NCI-H748 treated with DMSO at 0.1 percent for 48 hours (cell line): ENCODE measurements around the gene MYH8.

Source experiments
- DNase-seq: peaks from one replicate; lab custom pipeline; 2025; lab: John Stamatoyannopoulos, UW

MYH8 gene

DNA sequence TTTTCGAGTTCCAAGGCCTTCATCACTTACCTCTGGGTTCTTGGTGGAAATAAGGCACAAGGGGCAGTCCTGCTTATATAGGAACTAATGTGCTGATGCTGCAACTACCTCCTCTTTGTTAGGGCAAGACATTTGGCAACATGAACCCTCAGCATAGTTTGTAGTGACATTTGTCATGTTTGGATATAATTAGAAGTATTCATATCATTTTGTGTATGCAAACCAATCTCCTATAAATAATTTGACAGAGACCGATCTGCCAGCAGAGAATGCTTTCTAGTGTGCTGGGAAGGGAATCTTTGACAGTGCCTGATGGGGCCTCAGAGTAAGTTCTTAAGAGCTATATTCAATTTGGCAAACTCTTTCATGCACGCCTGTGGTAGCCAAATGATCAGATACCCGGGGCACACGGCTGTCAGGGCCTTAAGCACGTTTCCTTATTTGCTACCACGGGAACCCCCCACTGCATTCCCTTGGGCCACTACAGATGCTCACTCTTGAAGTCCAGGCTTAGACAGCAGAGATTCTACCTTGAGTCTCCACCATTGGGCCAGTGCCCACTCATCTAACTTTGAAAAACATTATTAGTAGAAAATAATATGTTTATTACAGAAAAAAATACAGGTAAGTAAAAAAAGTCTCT, at the start of gene MYH8:
Gene MYH8 (minus strand): TSS at position 51 of the 643 bp plus-strand sequence. CDS start 1,723 bp downstream, outside the sequence.
- DNase-seq = no peak

DNA sequence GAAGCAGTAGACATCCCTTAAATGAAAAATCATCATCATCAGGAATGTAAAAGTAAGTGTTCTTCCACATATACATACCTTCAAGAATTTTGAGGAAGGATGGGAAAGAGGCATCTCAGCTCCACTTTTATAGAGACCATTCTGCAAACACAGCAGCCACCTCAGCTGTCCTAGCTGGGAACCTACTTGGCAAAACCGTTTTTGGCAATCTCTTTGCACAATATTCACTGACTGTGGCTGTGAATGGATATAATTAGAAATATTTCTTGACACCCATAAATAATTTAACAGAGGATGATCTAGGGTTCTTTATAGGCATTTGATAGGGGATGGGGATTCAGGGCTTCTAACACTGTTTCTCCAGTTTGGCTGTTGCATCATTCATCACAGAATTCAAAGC, 47.7 kb upstream of the MYH8 start, which contains the start of gene MYH4:
Gene MYH4 (minus strand): TSS at position 101 of the 400 bp plus-strand sequence. CDS start 2,814 bp downstream, outside the sequence.
- DNase-seq = no peak

DNA sequence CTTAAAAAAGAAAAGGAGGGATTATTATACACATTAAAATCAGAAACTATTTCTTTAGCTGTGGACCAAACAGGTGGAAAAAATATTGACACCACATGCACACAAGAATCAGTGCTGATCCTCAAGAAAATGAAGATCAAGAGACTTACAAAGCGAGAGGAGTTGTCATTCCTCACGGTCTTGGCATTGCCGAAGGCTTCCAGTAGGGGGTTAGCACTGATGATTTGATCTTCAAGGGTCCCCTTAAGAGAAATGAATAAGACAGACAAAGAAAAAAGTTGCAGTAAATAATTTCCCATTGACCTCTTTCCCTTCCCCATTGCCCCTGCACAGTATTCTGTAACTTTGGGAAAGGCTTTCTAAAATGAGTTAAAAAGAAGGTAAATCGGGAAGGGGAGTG, 41.7 kb upstream of the MYH8 start:
- no peak for DNase-seq

DNA sequence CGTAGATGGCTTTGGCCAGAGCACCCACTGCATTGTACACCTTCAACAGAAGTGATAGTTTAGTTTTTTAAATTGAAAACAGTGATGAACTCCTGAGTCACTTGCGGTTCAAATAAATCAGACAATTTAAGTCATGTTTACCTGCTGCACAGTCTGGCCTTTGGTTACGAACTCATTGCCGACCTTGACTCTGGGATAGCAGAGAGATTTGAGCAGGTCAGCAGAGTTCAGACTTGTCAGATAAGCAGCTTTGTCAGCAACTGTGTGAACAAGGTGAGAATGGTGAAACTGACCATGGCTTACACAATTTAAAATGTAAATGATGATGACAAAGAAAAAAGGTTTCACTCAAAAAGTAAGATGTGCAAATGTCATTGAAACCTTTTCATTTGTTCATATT, 38.3 kb upstream of the MYH8 start:
- no peak for DNase-seq

DNA sequence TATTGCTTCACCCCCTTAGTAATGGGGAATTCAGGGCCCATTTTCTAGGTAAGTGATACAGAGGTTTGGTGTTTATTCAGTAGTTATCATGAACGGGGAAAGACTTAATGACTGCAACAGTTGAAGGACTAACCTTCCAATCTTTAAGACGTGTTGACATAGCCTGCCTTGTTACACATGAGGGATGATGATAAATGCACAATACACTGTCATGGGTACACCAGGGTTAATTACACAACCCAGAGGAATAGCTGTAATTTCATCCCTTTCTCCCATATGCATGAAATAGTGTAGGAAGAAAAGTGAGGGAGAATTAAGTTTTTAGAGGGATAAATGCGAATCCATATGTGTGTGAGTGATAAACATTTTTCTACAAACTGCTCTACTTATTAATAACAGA, 37.0 kb upstream of the MYH8 start:
- no peak for DNase-seq

DNA sequence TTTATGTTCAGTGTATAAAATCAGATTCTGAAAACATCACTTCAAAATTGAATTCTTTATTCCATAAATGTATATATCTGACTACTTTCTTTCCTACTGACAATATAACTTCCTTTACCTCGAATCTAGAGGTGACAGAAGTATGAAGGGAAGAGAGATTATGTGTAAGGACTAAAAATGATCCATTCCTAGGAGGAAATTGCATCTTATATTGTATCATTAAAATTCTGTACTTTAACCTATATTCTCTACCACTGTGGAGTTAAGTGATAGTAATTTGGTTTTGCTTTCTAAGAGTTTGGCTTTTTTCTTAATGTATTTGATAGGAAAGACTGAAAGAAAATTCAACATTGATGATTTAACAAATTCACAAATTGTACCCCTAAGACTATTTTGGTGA, 36.2 kb upstream of the MYH8 start:
- DNase-seq = no peak

DNA sequence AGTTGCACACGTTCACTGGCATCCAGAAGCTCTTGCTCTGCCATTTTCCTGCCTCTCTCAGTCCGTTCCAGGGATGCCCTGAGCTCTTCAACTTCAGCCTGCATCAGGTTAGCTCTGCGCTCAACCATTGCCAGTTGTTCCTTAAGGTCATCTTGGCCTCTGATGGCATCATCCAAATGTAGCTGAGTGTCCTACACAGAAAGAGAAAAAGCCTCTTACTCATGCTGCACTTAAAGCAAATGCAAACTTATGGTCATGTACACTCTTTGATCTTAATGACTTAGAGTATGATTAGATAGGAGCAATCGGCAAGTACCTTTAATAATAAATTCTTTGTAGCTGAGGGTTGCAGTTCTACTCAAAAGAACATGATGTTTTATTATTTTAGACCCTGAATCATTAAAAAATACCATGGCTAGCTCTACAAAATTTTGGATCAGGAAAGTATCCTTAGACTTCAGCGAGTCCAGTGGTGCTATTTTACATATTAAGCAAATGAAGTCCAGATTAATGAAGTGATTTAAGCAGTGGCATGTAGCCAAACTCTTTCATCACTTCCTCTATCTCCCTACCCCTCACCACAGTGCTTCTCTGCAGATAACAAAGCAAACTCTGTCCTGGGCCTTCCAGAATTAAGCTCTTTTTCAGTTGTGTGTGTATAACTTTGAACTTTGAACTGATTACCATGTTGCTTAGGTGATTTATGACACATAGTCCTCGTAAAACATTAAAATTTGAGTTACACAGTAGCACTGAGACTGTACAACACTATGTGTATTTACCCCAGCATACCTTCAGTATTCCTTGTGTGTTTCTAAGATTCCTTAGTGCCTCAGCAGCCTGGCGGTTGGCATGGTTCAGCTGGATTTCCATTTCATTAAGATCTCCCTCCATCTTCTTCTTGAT, 25.5 kb upstream of the MYH8 start:
- DNase-seq = no peak

DNA sequence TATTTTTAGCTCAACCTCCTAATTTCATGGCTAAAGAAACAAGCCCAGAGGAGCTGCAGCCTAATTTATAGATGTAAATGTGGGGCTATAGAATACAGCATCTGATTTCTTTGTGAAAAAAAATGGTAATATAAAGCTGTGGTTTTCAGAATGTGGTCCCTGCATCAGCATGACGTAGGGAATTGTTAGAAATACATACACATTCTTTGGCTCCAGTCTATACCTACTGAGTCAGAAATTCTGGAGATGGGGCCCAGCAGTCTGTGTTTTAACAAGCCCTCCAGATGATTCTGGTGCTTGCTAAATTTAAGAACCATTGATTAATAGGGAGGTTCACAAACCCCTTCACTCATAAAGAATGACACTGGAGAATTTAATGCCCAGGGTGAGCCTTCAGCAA, 18.1 kb upstream of the MYH8 start:
- DNase-seq = no peak

DNA sequence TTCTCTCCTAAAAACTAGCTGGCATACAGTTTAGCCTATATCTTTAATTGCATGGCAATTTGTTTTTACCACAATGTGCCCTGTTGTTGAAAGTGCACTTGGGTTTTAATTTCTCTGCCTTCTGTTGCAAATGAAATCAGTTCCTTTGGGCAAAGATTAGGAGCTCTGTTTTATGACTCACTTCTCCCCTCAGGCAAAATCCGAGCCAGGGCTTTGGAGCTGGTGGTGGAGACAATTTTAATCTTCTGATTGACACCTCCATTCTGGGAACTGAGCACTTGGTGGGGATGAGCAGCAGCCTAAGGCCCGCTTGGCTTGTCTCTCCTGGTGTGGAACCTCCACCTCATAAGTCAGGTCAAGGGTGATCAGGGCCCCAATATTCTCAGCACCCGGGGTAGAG, 13.3 kb upstream of the MYH8 start:
- DNase-seq = no peak

DNA sequence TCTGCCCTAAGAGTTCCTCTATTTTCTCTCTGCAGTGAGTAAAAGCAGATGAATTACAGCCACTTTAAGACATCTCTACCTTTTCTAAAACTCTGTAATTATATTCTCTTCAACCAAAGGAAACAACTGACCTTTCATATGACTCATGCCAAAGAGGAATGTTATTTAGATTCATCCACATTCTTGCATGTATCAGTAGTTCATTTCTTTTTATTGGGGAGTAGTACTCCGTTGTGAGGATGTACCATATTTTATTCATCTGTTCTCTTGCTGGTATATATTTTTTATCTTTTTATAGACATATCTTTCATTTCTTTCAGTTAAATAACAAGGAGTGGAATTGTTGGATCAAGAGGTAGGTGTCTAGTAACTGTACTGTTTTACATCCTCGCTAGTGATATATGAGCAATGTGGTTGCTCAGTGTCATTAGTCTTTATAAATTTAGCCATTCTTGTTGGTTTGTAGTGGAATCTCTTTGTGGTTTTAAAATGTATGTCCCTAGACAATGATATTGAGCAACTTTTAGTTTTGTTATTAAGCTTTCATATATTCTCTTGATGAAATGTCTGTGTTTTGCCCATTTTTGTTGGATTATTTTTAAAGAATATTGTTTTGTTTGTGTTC, 7.8 kb upstream of the MYH8 start:
- DNase-seq = no peak

DNA sequence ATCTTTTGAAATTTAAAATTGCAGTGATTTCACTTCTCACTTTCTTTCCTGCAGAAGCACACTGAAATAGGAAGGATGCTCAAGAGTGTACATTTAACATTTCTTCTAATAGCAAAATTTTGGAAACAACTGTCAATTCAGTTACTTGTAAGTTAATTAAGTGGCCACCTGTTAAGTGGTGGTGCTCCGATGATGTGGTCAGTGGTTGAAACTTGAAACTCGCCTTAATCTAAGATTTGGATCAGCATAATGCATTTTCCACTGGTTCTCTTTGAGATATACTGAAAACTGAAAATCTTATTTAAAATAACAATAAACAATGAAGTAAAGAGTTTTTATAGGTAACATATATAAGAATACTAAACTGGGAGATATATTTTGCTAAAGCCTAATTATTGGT, 7.0 kb upstream of the MYH8 start:
- no peak for DNase-seq

DNA sequence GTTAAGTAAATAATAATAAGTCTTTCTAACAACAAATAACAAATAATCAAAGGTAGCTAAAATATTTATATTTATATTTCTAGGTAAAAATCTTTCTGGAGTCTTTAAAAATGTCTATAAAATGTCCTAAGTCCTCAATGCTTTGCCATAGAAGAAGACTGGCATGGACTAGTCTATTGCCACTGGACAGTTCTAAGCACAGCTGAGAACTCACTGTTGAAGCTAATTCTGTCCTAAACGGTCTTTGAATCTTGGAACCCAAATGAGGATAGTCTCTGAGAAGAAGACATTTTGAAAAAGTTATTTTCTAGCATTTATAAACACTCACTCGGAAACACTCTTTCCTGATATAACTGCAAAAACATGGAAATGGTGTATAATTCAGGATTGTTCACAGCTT, 539 bp downstream of the MYH8 start:
- DNase-seq = no peak

DNA sequence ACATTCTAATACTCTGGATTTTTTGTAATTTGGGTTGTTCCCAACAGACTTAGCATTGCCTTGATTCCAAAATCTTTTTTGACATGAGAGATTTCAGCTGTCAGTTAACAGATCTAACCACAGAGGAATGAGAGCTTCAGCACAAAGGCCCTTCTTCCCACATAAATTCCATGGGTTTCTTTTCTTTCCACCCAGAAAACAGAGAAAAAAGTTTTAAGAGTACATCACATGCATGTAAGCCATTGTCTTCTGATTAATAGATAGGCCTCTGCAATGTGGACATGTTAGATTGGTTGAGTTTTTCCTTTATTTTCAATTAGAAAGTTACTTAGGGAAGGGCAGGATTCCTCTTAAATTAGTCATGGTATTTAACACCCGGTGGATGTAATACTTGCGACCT, 939 bp downstream of the MYH8 start:
- DNase-seq = no peak

DNA sequence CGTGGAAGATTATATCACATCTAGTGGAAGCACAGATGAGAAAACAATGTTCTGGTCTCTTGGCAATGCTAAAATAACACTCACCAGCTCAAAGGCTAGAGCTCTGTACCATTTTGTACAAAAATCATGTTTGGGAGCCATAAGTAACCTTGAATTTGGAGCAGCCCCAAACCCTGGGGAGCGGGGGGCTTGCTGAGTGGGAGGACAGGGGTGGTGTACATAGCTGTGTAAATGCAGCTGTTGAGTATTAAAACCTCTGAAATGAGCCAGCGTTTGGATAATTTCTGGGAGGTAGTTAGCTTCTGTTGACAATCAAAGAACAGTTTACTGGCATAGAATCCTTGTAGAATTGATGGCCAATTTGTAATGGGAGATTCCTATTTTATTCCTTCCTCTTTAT, 4.3 kb downstream of the MYH8 start:
- no peak for DNase-seq

DNA sequence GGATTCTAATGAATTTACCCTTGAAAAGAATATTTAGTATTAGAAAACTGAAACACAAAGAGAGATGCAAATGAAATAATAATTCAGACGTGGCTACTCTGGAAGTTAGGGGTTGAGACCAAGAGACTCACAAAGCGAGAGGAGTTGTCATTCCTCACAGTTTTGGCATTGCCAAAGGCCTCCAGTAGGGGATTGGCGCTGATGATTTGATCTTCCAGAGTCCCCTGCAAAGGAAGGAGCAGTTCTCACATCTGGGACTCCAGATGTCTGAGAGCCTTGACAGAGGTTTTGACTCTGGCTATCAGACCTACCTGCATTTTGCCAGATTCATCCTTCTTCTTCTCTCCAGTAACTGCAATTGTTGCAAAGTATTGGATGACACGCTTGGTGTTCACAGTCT, 6.6 kb downstream of the MYH8 start:
- DNase-seq = no peak

DNA sequence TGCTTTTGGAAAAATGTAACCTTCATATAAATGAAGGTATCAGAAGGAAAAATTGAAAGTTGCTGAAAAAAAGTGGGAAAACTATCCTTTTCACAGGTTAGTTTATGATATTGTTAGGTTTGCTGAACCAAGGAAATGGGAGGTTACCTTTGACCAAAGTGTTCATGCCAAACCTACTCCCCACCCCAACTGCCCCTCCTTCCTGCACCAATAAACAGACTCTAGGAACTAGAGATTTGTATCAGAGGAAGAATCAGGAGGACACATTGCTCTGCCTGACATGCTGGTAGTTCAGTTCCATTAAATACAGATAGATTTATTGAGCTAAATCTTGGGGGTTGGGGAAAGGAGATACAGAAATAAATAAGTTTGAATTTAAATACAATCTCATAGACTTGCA, 18.2 kb downstream of the MYH8 start:
- DNase-seq = no peak

DNA sequence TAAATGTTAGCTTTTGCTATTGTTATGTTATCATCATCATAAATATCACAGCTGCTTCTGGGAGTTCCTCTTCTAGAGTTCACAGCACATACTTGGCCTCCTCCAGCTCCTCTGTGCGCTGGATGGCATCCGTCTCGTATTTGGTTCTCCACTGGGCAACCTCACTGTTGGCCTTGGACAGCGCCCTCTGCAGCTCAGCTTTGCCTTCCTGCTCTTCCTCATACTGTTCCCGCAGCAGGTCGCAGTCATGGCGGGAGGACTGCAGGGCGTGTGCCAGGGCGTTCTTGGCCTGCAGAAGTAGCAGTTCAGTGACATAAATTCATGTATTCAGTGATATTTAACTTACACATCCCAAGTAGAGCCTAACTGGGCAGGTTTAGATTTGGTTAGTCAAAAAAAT, 23.4 kb downstream of the MYH8 start:
- no peak for DNase-seq

DNA sequence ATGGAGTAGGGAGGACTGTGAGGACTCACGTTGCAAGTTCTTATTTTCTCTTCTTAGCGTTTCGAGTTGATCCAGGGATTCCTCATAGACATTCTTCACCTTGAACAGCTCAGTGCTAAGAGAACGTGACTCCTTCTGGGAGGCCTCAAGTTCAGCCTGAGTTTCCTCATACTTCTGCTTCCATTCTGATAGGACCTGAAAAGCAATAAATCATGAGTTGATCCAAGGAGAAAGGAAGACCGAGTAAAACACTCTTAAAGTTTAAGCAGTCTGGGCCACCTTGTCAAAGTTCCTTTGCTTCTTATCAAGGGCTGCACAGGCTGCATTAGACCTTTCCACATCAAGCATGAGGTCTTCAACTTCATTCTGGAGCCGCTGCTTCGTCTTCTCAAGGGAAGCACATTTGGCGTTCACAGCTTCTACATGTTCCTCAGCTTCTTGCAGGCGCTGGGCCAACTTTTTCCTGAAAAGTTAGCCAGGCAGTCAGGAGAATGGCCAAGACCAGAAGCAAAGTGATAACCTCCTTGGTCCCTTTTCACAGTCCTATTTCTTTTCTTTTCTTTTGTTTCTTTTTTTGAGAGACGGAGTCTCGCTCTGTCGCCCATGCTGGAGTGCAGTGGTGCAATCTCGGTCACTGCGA, 25.1 kb downstream of the MYH8 start:
- DNase-seq = no peak

DNA sequence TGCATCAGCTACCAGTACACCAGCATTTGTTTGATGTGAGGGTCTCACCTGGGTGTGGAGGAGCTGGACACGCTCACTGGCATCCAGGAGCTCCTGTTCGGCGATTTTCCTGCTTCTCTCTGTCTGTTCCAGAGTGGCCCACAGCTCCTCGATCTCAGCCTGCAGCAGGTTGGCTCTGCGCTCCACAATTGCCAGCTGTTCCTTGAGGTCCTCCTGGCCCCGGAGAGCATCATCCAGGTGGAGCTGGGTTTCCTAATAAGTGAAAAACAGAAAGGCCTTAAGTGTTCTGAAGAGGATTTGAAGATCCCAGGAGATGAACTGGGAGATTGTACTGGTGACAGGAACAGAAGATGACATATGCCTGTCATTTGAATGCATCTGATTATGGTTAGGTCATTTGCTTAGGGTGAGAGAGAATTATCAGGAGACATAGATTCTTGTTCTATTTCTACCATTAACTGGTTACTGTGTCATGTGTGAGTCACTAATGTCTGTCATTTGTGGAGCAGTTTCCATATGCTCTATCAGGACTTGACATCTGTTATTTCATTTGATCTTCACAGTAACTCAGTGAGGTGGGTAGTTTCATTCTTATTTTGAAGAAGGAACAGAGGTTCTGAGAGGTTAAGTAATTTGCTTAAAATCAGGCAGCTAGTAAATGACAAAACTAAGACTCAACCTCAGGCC, 27.4 kb downstream of the MYH8 start:
- DNase-seq = no peak

DNA sequence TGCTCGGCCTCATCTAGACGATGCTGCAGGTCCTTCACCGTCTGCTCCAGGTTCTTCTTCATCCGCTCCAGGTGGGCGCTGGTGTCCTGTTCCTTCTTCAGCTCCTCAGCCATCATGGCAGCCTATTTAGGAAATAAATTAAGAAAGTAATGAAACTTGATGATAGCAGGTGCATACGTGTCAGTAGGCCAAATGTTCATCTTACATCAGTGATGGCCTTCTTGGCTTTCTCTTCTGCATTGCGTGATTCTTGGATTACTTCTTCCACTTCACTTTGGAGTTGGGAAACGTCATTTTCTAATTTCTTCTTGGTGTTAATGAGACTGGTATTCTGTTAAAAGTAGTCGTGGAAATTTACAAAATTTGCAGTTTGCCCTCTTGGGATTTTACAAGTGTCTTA, 28.9 kb downstream of the MYH8 start:
- DNase-seq = no peak

DNA sequence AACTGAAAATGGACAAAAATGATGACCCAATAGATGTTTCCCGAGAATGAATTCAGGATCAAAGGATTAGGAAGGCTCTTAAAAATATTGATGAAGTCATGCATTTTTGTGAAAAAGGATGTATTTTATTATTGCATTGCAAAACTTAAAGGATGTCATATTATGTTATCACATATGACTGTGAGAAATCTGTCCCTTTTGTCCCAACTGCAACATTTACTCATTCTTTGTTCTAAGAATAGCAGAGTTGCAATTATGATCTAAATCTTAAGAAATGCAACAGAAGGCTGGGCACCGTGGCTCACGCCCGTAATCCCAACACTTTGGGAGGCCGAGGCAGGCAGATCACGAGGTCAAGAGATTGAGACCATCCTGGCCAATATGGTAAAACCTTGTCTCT, 35.9 kb downstream of the MYH8 start:
- DNase-seq = no peak

DNA sequence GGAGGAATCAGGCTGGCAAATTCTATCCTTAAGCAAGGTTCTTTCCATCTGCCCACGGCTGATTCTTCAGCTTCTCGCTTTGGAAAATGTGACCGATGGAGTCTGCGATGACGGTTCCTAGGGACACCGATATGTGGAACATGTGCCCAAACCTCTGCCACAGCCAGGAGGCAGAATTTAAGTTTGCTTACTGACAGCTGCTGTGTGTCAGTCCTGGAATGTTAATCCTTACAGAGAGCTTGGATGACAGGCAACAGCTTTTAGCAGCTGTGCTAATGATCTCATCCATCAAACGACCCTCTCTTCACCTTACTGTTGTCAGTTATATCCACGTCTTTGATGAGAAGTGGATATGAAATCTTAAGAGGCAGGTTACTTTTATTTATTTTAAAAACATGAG, 37.6 kb downstream of the MYH8 start:
- no peak for DNase-seq
